Upper lobe of right lung (tissue), 1 donor: ENCODE measurements around the gene EVA1C. TPM values are rescaled to one million over a fixed set of nuclear protein-coding genes. Genes with fewer than 3 reads are reported as not detected.
"Not testable (repeated sequence)": the region's sequence is repeated elsewhere in the genome, so short reads cannot be mapped to it uniquely, and the experiment has no call there.

Source experiments
- ATAC-seq: fragments of 200-7000 bp; cut with Tn5 transposase; one replicate; pipeline ENCODE4 v1.9.1; 2020; ENCODE audit warnings: mild to moderate bottlenecking, moderate library complexity
- DNase-seq: peaks from one replicate; pipeline ENCODE4 v3.0.0-alpha.2; 2020
- H3K27ac ChIP-seq: fragments of 200-600 bp; one replicate; pipeline ENCODE4 v1.8.0; 2022
- H3K27me3 ChIP-seq: fragments of 200-600 bp; one replicate; pipeline ENCODE4 v1.8.0; 2022; ENCODE audit warnings: mild to moderate bottlenecking
- H3K36me3 ChIP-seq: fragments of 200-600 bp; one replicate; pipeline ENCODE4 v1.8.0; 2022
- H3K4me1 ChIP-seq: fragments of 200-600 bp; one replicate; pipeline ENCODE4 v1.8.0; 2022
- H3K4me3 ChIP-seq: fragments of 200-600 bp; one replicate; pipeline ENCODE4 v1.8.0; 2022; ENCODE audit warnings: mild to moderate bottlenecking
- H3K9me3 ChIP-seq: fragments of 200-600 bp; one replicate; pipeline ENCODE4 v1.8.0; 2022
- intact Hi-C: fragments of 100-400 bp; cut with DNase I; formaldehyde crosslinking; loops from one replicate; pipeline ENCODE4 v1.11.0; 2022
- total RNA-seq: library from RNA; stranded (reverse); fragmentation: NEBNext Ultra II Directional; extraction: Animal tissue kit (Norgen Biotek cat#: 25700); gene quantifications from one replicate; pipeline ENCODE4 v1.2.1, GENCODE V29; 2021
- TF ChIP-seq, protein P1 (sequence below): fragments of 200-600 bp; IDR thresholded peaks from one replicate; pipeline ENCODE4 v1.8.0; 2022; ENCODE audit warnings: antibody characterized with exemption
- donor health status: DM: no; HTN: yes; CAD: no; lungs with severe emphysema.

Gene EVA1C
- total RNA-seq, 1 donor from 2014 or later, result 55.4 TPM

DNA sequence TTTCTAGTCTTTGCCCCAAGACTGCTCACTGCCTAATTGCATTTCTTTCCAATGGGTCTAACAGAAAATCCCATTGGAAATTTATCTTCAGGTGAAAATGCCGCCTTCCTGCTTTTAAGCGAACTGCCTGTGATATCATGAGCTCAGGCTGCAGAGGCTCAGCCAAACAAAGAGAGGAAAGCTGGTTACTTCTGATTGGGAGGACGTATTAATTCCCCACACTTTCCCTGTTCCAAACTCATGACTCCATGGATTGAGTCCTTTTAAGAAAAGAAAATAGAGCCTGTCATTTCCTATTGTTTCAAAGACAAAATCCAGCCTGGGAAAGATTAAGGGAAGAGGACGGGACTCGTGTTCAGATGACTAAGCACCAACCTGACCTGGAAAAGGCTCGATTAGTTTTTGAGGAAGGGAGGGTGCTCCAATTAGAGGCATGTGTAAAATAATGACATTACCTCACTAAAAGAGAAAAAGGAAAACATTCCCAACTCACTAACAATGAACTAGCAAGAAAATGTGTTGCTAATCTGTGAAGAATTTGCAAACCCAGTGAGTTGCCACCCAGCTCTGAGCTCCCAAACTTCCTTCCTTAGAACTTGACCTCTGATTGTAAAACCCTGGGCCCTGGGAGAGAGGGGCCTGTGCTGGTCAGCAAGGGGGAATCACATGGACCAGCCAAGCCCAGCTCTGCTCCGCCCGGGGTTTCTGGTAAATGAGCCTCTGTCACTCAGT lies 111.6 kb downstream of the EVA1C start:
- peaks cover 30% of the 10 kb centered on the region for H3K4me1 ChIP-seq
- no peaks in the 10 kb centered on the region for H3K36me3 ChIP-seq
- H3K27me3 ChIP-seq, result no peaks in the 10 kb centered on the region
- peak overlapping the region; percentile 51 for H3K27ac ChIP-seq
- ATAC-seq, result no peak
- TF ChIP-seq, protein P1, sequence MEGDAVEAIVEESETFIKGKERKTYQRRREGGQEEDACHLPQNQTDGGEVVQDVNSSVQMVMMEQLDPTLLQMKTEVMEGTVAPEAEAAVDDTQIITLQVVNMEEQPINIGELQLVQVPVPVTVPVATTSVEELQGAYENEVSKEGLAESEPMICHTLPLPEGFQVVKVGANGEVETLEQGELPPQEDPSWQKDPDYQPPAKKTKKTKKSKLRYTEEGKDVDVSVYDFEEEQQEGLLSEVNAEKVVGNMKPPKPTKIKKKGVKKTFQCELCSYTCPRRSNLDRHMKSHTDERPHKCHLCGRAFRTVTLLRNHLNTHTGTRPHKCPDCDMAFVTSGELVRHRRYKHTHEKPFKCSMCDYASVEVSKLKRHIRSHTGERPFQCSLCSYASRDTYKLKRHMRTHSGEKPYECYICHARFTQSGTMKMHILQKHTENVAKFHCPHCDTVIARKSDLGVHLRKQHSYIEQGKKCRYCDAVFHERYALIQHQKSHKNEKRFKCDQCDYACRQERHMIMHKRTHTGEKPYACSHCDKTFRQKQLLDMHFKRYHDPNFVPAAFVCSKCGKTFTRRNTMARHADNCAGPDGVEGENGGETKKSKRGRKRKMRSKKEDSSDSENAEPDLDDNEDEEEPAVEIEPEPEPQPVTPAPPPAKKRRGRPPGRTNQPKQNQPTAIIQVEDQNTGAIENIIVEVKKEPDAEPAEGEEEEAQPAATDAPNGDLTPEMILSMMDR, result no peak
- no peak overlapping the region for H3K4me3 ChIP-seq
- H3K9me3 ChIP-seq, result no peaks in the 10 kb centered on the region
- intact Hi-C loops, result no loop called here
- no peak for DNase-seq

DNA sequence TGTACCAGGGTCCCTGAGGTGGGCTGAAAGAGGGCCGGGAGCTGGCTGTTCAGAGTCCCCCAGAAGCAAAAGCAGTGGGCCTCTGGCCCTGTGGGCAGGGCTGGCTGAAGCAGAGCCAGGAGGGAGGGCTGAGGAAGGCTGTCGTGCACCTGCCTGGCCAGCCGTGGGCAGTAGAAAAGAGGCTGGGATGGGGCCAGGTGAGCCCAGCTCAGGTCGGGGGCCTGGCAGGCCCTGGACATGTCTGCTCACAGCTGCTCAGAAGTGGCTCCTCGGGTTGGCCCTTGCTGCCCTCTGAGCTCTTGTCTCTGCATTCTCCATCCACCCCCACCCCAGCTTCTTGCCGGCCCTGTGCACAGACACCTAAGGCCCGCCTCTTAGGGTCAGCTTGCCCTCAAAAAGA lies 112.8 kb downstream of the EVA1C start:
- Histone ChIP-seq H3K36me3 (no peaks in the 10 kb centered on the region), H3K27ac (no peak overlapping the region), H3K9me3 (no peaks in the 10 kb centered on the region), H3K27me3 (no peaks in the 10 kb centered on the region), H3K4me1 (peaks cover 26% of the 10 kb centered on the region), H3K4me3 (no peak overlapping the region)
- DNase-seq (no peak), ATAC-seq (no peak)
- TF ChIP-seq, protein P1, result no peak
- intact Hi-C loops, result no loop called here

DNA sequence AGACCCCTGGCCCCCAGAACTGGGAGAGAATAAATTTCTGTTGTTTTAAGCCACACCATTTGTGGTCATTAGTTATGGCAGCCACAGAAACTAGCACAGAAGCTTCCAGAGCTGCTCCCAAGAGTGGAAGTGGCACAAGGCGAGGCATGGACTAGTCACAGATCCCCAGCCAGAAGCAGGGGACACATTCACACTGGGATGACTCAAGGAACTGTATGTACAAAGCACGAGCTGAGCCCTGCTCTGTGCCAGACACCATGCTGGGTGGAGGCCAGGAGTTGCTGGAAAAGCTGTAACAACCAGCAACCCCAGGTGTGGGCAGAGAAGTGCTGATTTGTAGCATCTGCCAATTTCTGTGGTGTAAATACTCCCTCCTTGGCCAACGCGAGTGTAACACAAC lies 117.2 kb downstream of the EVA1C start:
- DNase-seq, result no peak
- no peaks in the 10 kb centered on the region for H3K4me1 ChIP-seq
- no peak overlapping the region for H3K4me3 ChIP-seq
- H3K27ac ChIP-seq, result no peak overlapping the region
- no peaks in the 10 kb centered on the region for H3K27me3 ChIP-seq
- ATAC-seq, result no peak
- H3K36me3 ChIP-seq, result no peaks in the 10 kb centered on the region
- no peaks in the 10 kb centered on the region for H3K9me3 ChIP-seq
- intact Hi-C loops, result no loop called here
- TF ChIP-seq, protein P1, result no peak

DNA sequence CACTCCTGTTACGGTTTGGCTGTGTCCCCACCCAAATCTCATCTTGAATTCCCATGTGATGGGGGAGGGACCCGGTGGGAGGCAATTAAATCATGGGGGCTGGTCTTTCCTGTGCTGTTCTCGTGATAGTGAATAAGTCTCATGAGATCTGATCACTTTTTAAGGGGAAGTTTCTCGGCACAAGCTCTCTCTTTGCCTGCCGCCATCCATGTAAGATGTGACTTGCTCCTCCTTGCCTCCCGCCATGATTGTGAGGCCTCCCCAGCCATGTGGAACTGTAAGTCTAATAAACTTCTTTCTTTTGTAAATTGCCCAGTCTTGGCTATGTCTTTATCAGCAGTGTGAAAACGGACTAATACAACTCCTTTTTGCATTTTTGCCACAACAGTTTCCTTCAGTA lies 118.3 kb downstream of the EVA1C start:
- ATAC-seq, intact Hi-C loops: not testable (repeated sequence)

DNA sequence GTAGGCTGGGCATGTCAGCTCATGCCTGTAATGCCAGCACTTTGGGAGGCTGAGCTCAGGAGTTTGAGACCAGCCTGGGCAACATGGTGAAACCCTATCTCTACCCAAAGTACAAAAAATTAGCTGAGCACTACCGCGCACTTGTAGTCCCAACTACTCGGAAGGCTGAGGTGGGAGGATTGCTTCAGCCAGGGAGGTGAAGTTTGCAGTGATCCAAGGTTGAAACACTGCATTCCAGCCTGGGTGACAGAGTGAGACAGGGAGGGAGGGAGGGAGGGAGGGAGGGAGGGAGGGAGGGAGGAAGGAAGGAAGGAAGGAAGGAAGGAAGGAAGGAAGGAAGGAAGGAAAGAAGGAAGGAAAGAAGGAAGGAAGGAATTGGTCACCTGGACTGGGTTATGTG lies 119.1 kb downstream of the EVA1C start:
- H3K4me3 ChIP-seq, H3K27me3 ChIP-seq, H3K9me3 ChIP-seq, intact Hi-C loops, DNase-seq, ATAC-seq, H3K36me3 ChIP-seq, H3K4me1 ChIP-seq, H3K27ac ChIP-seq: not testable (repeated sequence)

More for the DNA sequence above, 118.3 kb downstream of the EVA1C start:
- not testable (repeated sequence) for H3K9me3 ChIP-seq, DNase-seq, H3K36me3 ChIP-seq, H3K4me1 ChIP-seq, H3K4me3 ChIP-seq, H3K27me3 ChIP-seq, H3K27ac ChIP-seq

DNA sequence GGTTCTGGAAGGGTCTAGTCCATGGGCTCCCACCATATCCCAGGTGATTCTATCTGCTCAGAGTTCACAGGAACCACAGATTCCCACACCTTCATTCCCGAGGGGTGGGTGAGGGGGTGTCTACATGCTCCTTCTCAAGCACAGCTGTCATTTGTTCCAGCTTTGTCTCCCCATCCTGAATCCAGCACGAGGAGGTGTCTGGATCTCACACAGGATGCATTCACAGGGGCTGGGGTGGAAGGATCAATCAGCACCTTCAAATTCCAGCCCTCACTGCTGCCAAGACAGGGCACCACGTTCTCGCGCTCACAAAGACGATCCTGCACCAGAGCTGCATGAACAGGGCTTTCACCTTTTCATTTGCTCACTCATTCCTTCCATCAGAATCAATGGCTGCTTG lies 120.1 kb downstream of the EVA1C start:
- Histone ChIP-seq H3K4me1 (no peaks in the 10 kb centered on the region), H3K27me3 (no peaks in the 10 kb centered on the region), H3K9me3 (no peaks in the 10 kb centered on the region), H3K27ac (no peak overlapping the region), H3K4me3 (no peak overlapping the region), H3K36me3 (no peaks in the 10 kb centered on the region)
- intact Hi-C loops, result no loop called here
- ATAC-seq (no peak), DNase-seq (no peak)
- TF ChIP-seq, protein P1, result no peak

DNA sequence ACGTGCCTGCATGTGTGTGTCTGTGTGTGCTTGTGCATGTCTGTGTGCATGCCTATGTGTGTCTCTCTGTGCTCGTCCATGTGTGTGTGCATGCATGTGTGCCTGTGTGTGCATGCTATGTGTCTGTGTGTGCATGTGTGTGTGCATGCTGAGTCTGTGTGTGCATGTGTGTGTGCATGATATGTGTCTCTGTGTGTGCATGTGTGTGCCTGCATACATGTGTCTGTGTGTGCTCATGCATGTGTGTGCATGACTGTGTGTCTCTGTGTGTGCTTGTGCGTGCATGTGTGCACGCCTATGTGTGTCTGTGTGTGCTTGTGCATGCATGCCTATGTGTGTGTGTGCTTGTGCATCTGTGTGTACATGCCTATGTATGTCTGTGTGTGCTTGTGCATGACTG lies 120.5 kb downstream of the EVA1C start:
- ATAC-seq (peak; percentile 13), DNase-seq (no peak)
- intact Hi-C loops, result no loop called here
- H3K4me1 ChIP-seq, result no peaks in the 10 kb centered on the region
- no peak overlapping the region for H3K27ac ChIP-seq
- no peaks in the 10 kb centered on the region for H3K27me3 ChIP-seq
- H3K9me3 ChIP-seq, result no peaks in the 10 kb centered on the region
- H3K4me3 ChIP-seq, result no peak overlapping the region
- H3K36me3 ChIP-seq, result no peaks in the 10 kb centered on the region
- TF ChIP-seq, protein P1, result no peak
